Activated CD4-positive, alpha-beta memory T cell treated with anti-CD3 and anti-CD28 coated beads for 36 hours (primary cell): Measurements from ENCODE around the gene IRF5. TPM values are rescaled to one million over a fixed set of nuclear protein-coding genes. Genes with fewer than 3 reads are reported as not detected.
"Not testable (repeated sequence)": the region's sequence is repeated elsewhere in the genome, so short reads cannot be mapped to it uniquely, and the experiment has no call there.

Experiments used
- CTCF ChIA-PET: fragments of 350-600 bp; sonication (Branson Sonifier 250); formaldehyde crosslinking; loops from one replicate; lab custom pipeline; 2021; ENCODE audit warnings: antibody characterized with exemption, inconsistent platforms; lab: Charles Lee
- POLR2A ChIA-PET: fragments of 350-600 bp; sonication (Branson Sonifier 250); formaldehyde crosslinking; loops from one replicate; lab custom pipeline; 2021; ENCODE audit warnings: antibody characterized with exemption; lab: Charles Lee
- DNase-seq: peaks from one replicate; pipeline ENCODE4 v3.0.0-alpha.2; 2020
- H3K27ac Mint-ChIP-seq: one replicate; pipeline ENCODE4 v1.8.0; 2021; ENCODE audit warnings: mixed read lengths
- H3K27me3 Mint-ChIP-seq: one replicate; pipeline ENCODE4 v1.8.0; 2021; ENCODE audit warnings: mixed read lengths
- H3K36me3 Mint-ChIP-seq: one replicate; pipeline ENCODE4 v1.8.0; 2021; ENCODE audit warnings: mixed read lengths
- H3K4me1 Mint-ChIP-seq: one replicate; pipeline ENCODE4 v1.8.0; 2021; ENCODE audit warnings: low read depth, mixed read lengths
- H3K4me3 Mint-ChIP-seq: one replicate; pipeline ENCODE4 v1.8.0; 2021; ENCODE audit warnings: mild to moderate bottlenecking, mixed read lengths
- H3K9me3 Mint-ChIP-seq: one replicate; pipeline ENCODE4 v1.8.0; 2021; ENCODE audit warnings: mixed read lengths
- intact Hi-C: fragments of 100-400 bp; cut with micrococcal nuclease; formaldehyde crosslinking; loops from one replicate; pipeline ENCODE4 v1.15.1; 2023
- total RNA-seq, 2 experiments: library from RNA; stranded (reverse); gene quantifications; one replicate each; pipeline ENCODE4 v1.2.3, GENCODE V29; 2021

The IRF5 gene
- total RNA-seq, 2 experiments from 2014 or later, result 21.7 to 22.9 TPM

GRCh38 chr7:128936798-128937197 lies 929 bp upstream of the IRF5 start:
- CTCF ChIA-PET, result interaction anchor here (1.2 to 1.4 kb wide), 2 partner anchors 53 to 118 kb away, joined by 3 read pairs; partner anchors contain the start of gene TNPO3
- Mint-ChIP-seq H3K36me3 (no peaks in the 10 kb centered on the region), H3K4me3 (peak overlapping the region; percentile 73), H3K9me3 (no peaks in the 10 kb centered on the region), H3K27ac (no peak overlapping the region), H3K4me1 (peaks cover 55% of the 10 kb centered on the region), H3K27me3 (peaks cover 6% of the 10 kb centered on the region)
- intact Hi-C loops, result loop anchor here (10.0 kb wide), 1 partner anchor 118 kb away; the partner anchor contains the start of gene TNPO3
- DNase-seq, result no peak
- POLR2A ChIA-PET, result no interaction called here

- ChIA-PET CTCF (interaction anchor here (1.0 to 1.4 kb wide), 3 partner anchors 10 to 118 kb away, joined by 3 read pairs; partner anchors contain the start of gene TNPO3), POLR2A (no interaction called here)
- Mint-ChIP-seq H3K27me3 (peaks cover 6% of the 10 kb centered on the region), H3K4me1 (peaks cover 55% of the 10 kb centered on the region), H3K9me3 (no peaks in the 10 kb centered on the region), H3K36me3 (no peaks in the 10 kb centered on the region), H3K27ac (peak overlapping the region; percentile 14), H3K4me3 (peak overlapping the region; percentile 73)
- intact Hi-C loops, result loop anchor here (10.0 kb wide), 1 partner anchor 118 kb away; the partner anchor contains the start of gene TNPO3
- no peak for DNase-seq
Measured at GRCh38 chr7:128937271-128937646, 468 bp upstream of the IRF5 start.

GRCh38 chr7:128938544-128939074 lies 882 bp downstream of the IRF5 start:
- intact Hi-C loops, result loop anchor here (2.0 to 10.0 kb wide), 2 partner anchors 70 to 116 kb away; partner anchors contain the start of gene TNPO3
- peaks cover 6% of the 10 kb centered on the region for H3K27me3 Mint-ChIP-seq
- ChIA-PET CTCF (interaction anchor here (0.5 to 1.4 kb wide), 2 partner anchors 96 to 153 kb away, joined by 3 to 4 read pairs; no protein-coding TSS in a partner anchor), POLR2A (interaction anchor here (0.7 to 2.2 kb wide), 3 partner anchors 10 to 116 kb away, joined by 4 to 7 read pairs (median 4); partner anchors contain the start of gene TNPO3)
- no peak for DNase-seq
- H3K9me3 Mint-ChIP-seq, result no peaks in the 10 kb centered on the region
- peak overlapping the region; percentile 83 for H3K4me3 Mint-ChIP-seq
- peak overlapping the region; percentile 69 for H3K27ac Mint-ChIP-seq
- peaks cover 42% of the 10 kb centered on the region for H3K4me1 Mint-ChIP-seq
- H3K36me3 Mint-ChIP-seq, result no peaks in the 10 kb centered on the region

GRCh38 chr7:128939075-128939860 lies 1.5 kb downstream of the IRF5 start:
- CTCF ChIA-PET, result interaction anchor here (0.5 to 1.4 kb wide), 3 partner anchors 72 to 152 kb away, joined by 3 to 4 read pairs (median 3); no protein-coding TSS in a partner anchor
- Mint-ChIP-seq H3K36me3 (no peaks in the 10 kb centered on the region), H3K9me3 (no peaks in the 10 kb centered on the region), H3K4me3 (peak overlapping the region; percentile 83), H3K27ac (peak overlapping the region; percentile 23), H3K4me1 (peaks cover 39% of the 10 kb centered on the region), H3K27me3 (peaks cover 6% of the 10 kb centered on the region)
- POLR2A ChIA-PET, result interaction anchor here (0.9 to 2.2 kb wide), 5 partner anchors 9 to 115 kb away, joined by 3 to 7 read pairs (median 5); partner anchors contain the start of gene TNPO3
- intact Hi-C loops, result loop anchor here (2.0 to 10.0 kb wide), 2 partner anchors 70 to 116 kb away; partner anchors contain the start of gene TNPO3
- DNase-seq, result peak; percentile 52

- Mint-ChIP-seq H3K36me3 (no peaks in the 10 kb centered on the region), H3K9me3 (no peaks in the 10 kb centered on the region), H3K4me1 (peaks cover 39% of the 10 kb centered on the region), H3K27ac (no peak overlapping the region), H3K27me3 (peaks cover 6% of the 10 kb centered on the region), H3K4me3 (peak overlapping the region; percentile 83)
- intact Hi-C loops, result loop anchor here (2.0 to 10.0 kb wide), 3 partner anchors 23 to 115 kb away; partner anchors contain the start of gene TNPO3
- CTCF ChIA-PET, result interaction anchor here (0.7 to 1.4 kb wide), 4 partner anchors 14 to 152 kb away, joined by 3 to 4 read pairs (median 4); no protein-coding TSS in a partner anchor
- DNase-seq, result peak; percentile 23
- POLR2A ChIA-PET, result interaction anchor here (0.9 to 2.2 kb wide), 5 partner anchors 8 to 115 kb away, joined by 3 to 7 read pairs (median 5); partner anchors contain the start of gene TNPO3
Measured at GRCh38 chr7:128939861-128940410, 2.2 kb downstream of the IRF5 start.

- H3K27ac Mint-ChIP-seq, result peak overlapping the region; percentile 62
- intact Hi-C loops, result loop anchor here (2.0 kb wide), 1 partner anchor 22 kb away; no protein-coding TSS in a partner anchor
- POLR2A ChIA-PET, result interaction anchor here (1.4 to 2.2 kb wide), 4 partner anchors 7 to 18 kb away, joined by 3 to 7 read pairs (median 4); no protein-coding TSS in a partner anchor
- peaks cover 6% of the 10 kb centered on the region for H3K27me3 Mint-ChIP-seq
- peak; percentile 51 for DNase-seq
- CTCF ChIA-PET, result interaction anchor here (0.7 to 1.3 kb wide), 3 partner anchors 14 to 151 kb away, joined by 3 to 4 read pairs (median 3); no protein-coding TSS in a partner anchor
- no peaks in the 10 kb centered on the region for H3K9me3 Mint-ChIP-seq
- H3K4me1 Mint-ChIP-seq, result peaks cover 39% of the 10 kb centered on the region
- no peaks in the 10 kb centered on the region for H3K36me3 Mint-ChIP-seq
- peak overlapping the region; percentile 58 for H3K4me3 Mint-ChIP-seq
Measured at GRCh38 chr7:128940494-128941322, 3.0 kb downstream of the IRF5 start.

GRCh38 chr7:128941323-128941890 lies 3.7 kb downstream of the IRF5 start:
- H3K9me3 Mint-ChIP-seq, result no peaks in the 10 kb centered on the region
- CTCF ChIA-PET, result interaction anchor here (0.8 to 1.3 kb wide), 2 partner anchors 13 to 150 kb away, joined by 3 to 4 read pairs; no protein-coding TSS in a partner anchor
- H3K4me1 Mint-ChIP-seq, result peaks cover 39% of the 10 kb centered on the region
- intact Hi-C loops, result loop anchor here (2.0 kb wide), 1 partner anchor 21 kb away; no protein-coding TSS in a partner anchor
- POLR2A ChIA-PET, result interaction anchor here (1.7 kb wide), 1 partner anchor 8 kb away, joined by 4 read pairs; no protein-coding TSS in a partner anchor
- H3K27ac Mint-ChIP-seq, result no peak overlapping the region
- H3K4me3 Mint-ChIP-seq, result peak overlapping the region; percentile 58
- H3K27me3 Mint-ChIP-seq, result peaks cover 6% of the 10 kb centered on the region
- H3K36me3 Mint-ChIP-seq, result no peaks in the 10 kb centered on the region
- DNase-seq, result no peak

GRCh38 chr7:128941946-128942526 lies 4.3 kb downstream of the IRF5 start:
- Mint-ChIP-seq H3K4me1 (peaks cover 35% of the 10 kb centered on the region), H3K27ac (no peak overlapping the region), H3K27me3 (peaks cover 3% of the 10 kb centered on the region), H3K4me3 (no peak overlapping the region), H3K9me3 (no peaks in the 10 kb centered on the region), H3K36me3 (no peaks in the 10 kb centered on the region)
- POLR2A ChIA-PET, result interaction anchor here (1.7 kb wide), 1 partner anchor 9 kb away, joined by 4 read pairs; no protein-coding TSS in a partner anchor
- CTCF ChIA-PET, result no interaction called here
- intact Hi-C loops, result loop anchor here (2.0 kb wide), 1 partner anchor 21 kb away; no protein-coding TSS in a partner anchor
- DNase-seq, result no peak

- POLR2A ChIA-PET, result interaction anchor here (0.6 kb wide), 1 partner anchor 359 kb away, joined by 3 read pairs; no protein-coding TSS in a partner anchor
- intact Hi-C loops, H3K27ac Mint-ChIP-seq, H3K9me3 Mint-ChIP-seq, H3K36me3 Mint-ChIP-seq, H3K4me3 Mint-ChIP-seq, H3K27me3 Mint-ChIP-seq: not testable (repeated sequence)
- DNase-seq, result peak; percentile 55
- CTCF ChIA-PET, result interaction anchor here (0.6 kb wide), 1 partner anchor 39 kb away, joined by 3 read pairs; no protein-coding TSS in a partner anchor
- peaks cover 30% of the 10 kb centered on the region for H3K4me1 Mint-ChIP-seq
Measured at GRCh38 chr7:128943251-128943650, 5.5 kb downstream of the IRF5 start.
